Endodermal cell (in vitro differentiated cells): ENCODE results near the gene ADAMTS17. TPM values are rescaled to one million over a fixed set of nuclear protein-coding genes. Genes with fewer than 3 reads are reported as not detected.
A peak's percentile ranks its signal among the peaks of the same experiment; 100 is the strongest.

Experiments
- DNase-seq: peaks from one replicate; pipeline ENCODE4 v3.0.0-alpha.2; 2017
- H3K27ac ChIP-seq: 2 replicates; pipeline ENCODE4 v1.5.1; 2013; ENCODE audit warnings: mild to moderate bottlenecking, low read depth, low read length, moderate library complexity
- H3K27me3 ChIP-seq: 2 replicates; pipeline ENCODE4 v1.6.1; 2013; ENCODE audit warnings: mild to moderate bottlenecking, low read length, moderate library complexity; ENCODE audit not compliant: insufficient read depth, control insufficient read depth, poor library complexity, severe bottlenecking
- H3K36me3 ChIP-seq: 2 replicates; pipeline ENCODE4 v1.7.0; 2013; ENCODE audit warnings: mild to moderate bottlenecking, low read length, moderate library complexity; ENCODE audit not compliant: control insufficient read depth, insufficient read depth
- H3K4me1 ChIP-seq: one replicate; pipeline ENCODE4 v1.7.0; 2013; ENCODE audit warnings: low read length; ENCODE audit not compliant: control insufficient read depth, insufficient read depth
- H3K4me3 ChIP-seq: 2 replicates; pipeline ENCODE4 v1.5.1; 2013; ENCODE audit warnings: mild to moderate bottlenecking, low read length, moderate library complexity
- H3K9ac ChIP-seq: 2 replicates; pipeline ENCODE4 v1.6.1; 2013; ENCODE audit warnings: mild to moderate bottlenecking, low read length, moderate library complexity; ENCODE audit not compliant: poor library complexity, severe bottlenecking; ENCODE audit errors: extremely low read depth
- H3K9me3 ChIP-seq: 2 replicates; pipeline ENCODE4 v1.6.1; 2013; ENCODE audit warnings: mild to moderate bottlenecking, low read length, moderate library complexity; ENCODE audit not compliant: control insufficient read depth
- H3K27ac Mint-ChIP-seq: 2 replicates; pipeline ENCODE4 v1.8.0; 2020; ENCODE audit warnings: mixed read lengths
- H3K27me3 Mint-ChIP-seq: 2 replicates; pipeline ENCODE4 v1.8.0; 2021; ENCODE audit warnings: mild to moderate bottlenecking, mixed read lengths; ENCODE audit not compliant: insufficient read depth
- H3K36me3 Mint-ChIP-seq: 2 replicates; pipeline ENCODE4 v1.8.0; 2020; ENCODE audit warnings: low read depth, mixed read lengths
- H3K4me1 Mint-ChIP-seq: 2 replicates; pipeline ENCODE4 v1.8.0; 2020; ENCODE audit warnings: mixed read lengths
- H3K4me3 Mint-ChIP-seq: 2 replicates; pipeline ENCODE4 v1.8.0; 2020; ENCODE audit warnings: mild to moderate bottlenecking, moderate library complexity, mixed read lengths
- H3K9me3 Mint-ChIP-seq: 2 replicates; pipeline ENCODE4 v1.8.0; 2020; ENCODE audit warnings: mild to moderate bottlenecking, mixed read lengths
- WGBS, 2 experiments: methylation state at CpG; one replicate each; pipeline versions ENCODE4 v1.1.5 to v1.1.7; 2013; ENCODE audit warnings: missing lambda C conversion rate in 2 of 2, mixed read lengths in 1 of 2; ENCODE audit not compliant: insufficient coverage in 1 of 2, insufficient read length in 1 of 2; 5-methylcytosine and 5-hydroxymethylcytosine counted together
- total RNA-seq, 2 donors: library from RNA; stranded (reverse); fragmentation: NEBNext Ultra II Directional in 1 of 2; extraction: Animal tissue kit (Norgen Biotek cat#: 25700) in 1 of 2; gene quantifications; 2 replicates in 1 of 2; 3 replicates in 1 of 2; pipeline ENCODE4 v1.2.1, GENCODE V29; 2021
- TF ChIP-seq, protein P1 (sequence below): fragments of 200-600 bp; sonication (generic); conservative IDR thresholded peaks from 2 replicates; pipeline ENCODE4 v1.5.0; 2021; ENCODE audit warnings: antibody characterized with exemption, mild to moderate bottlenecking

Gene ADAMTS17
- total RNA-seq, 2 donors from 2014 or later = 0.82 to 2.3 TPM

DNA sequence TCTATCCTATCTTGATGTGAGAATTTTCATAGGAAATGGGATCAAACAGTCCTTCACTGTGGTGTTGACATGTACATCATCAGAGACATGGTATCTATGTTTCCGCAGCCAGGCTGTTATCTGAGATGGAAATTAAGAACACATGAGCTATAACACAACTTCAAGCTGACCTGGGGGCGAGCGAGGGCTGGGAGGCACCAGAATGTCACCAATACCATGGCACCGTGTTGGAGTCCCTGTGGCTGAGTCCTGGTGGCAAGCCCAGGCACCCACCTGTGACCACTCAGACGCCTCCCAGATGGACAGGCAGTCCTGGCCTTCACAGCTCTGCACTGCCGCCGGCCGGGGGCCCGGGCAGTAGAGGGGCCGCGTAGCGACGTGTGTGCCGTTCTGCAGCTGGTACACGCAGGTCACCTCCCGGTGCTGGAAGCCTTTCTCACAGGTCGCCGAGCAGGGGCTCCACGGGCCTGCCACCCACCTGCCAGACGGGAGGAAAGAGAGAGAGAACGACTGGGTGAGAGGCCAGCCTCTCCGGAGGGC lies 344.6 kb downstream of the ADAMTS17 start:
- peak; percentile 48 for DNase-seq
- H3K4me1 ChIP-seq = peaks cover 9% of the 10 kb centered on the region
- H3K9ac ChIP-seq = no peak overlapping the region
- Mint-ChIP-seq H3K9me3 (no peaks in the 10 kb centered on the region), H3K27me3 (peaks cover 2% of the 10 kb centered on the region), H3K4me3 (no peak overlapping the region), H3K4me1 (peaks cover 38% of the 10 kb centered on the region), H3K27ac (no peak overlapping the region), H3K36me3 (no peaks in the 10 kb centered on the region)
- H3K4me3 ChIP-seq = no peak overlapping the region
- no peaks in the 10 kb centered on the region for H3K9me3 ChIP-seq
- no peak overlapping the region for H3K27ac ChIP-seq
- TF ChIP-seq, protein P1, sequence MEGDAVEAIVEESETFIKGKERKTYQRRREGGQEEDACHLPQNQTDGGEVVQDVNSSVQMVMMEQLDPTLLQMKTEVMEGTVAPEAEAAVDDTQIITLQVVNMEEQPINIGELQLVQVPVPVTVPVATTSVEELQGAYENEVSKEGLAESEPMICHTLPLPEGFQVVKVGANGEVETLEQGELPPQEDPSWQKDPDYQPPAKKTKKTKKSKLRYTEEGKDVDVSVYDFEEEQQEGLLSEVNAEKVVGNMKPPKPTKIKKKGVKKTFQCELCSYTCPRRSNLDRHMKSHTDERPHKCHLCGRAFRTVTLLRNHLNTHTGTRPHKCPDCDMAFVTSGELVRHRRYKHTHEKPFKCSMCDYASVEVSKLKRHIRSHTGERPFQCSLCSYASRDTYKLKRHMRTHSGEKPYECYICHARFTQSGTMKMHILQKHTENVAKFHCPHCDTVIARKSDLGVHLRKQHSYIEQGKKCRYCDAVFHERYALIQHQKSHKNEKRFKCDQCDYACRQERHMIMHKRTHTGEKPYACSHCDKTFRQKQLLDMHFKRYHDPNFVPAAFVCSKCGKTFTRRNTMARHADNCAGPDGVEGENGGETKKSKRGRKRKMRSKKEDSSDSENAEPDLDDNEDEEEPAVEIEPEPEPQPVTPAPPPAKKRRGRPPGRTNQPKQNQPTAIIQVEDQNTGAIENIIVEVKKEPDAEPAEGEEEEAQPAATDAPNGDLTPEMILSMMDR = no peak
- WGBS, 2 experiments = 91 to 92% methylated on average over 12 to 22 of the region's 22 CpGs
- no peaks in the 10 kb centered on the region for H3K36me3 ChIP-seq
- H3K27me3 ChIP-seq = no peaks in the 10 kb centered on the region

DNA sequence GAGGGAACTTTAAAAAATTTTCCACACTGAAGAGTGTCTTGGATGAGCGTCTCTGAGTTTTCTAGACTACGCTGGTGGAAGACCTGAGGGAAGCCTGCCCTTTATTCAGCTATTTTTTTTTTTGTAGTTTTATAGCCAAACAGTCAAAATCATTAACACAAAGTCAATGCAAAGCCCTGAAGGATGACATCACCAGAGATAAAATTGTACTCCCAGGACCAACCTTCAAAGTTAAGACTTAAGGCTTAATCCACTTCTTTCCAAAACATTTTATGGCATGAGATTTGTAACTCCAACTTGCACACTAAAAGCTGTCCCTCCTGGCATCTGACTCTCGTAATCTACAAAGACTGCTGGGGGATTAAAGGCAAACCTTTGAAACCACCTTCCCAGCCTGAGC lies 345.1 kb downstream of the ADAMTS17 start:
- H3K9ac ChIP-seq = no peak overlapping the region
- no peak overlapping the region for H3K4me3 Mint-ChIP-seq
- H3K27me3 ChIP-seq = no peaks in the 10 kb centered on the region
- no peak overlapping the region for H3K4me3 ChIP-seq
- H3K4me1 Mint-ChIP-seq = peaks cover 34% of the 10 kb centered on the region
- H3K9me3 Mint-ChIP-seq = no peaks in the 10 kb centered on the region
- H3K4me1 ChIP-seq = peaks cover 9% of the 10 kb centered on the region
- no peaks in the 10 kb centered on the region for H3K9me3 ChIP-seq
- H3K36me3 ChIP-seq = no peaks in the 10 kb centered on the region
- TF ChIP-seq, protein P1 = no peak
- no peaks in the 10 kb centered on the region for H3K36me3 Mint-ChIP-seq
- no peak for DNase-seq
- no peak overlapping the region for H3K27ac ChIP-seq
- 86 to 100% methylated on average over 1 to 3 of the region's 3 CpGs for WGBS, 2 experiments
- peaks cover 2% of the 10 kb centered on the region for H3K27me3 Mint-ChIP-seq
- H3K27ac Mint-ChIP-seq = no peak overlapping the region

DNA sequence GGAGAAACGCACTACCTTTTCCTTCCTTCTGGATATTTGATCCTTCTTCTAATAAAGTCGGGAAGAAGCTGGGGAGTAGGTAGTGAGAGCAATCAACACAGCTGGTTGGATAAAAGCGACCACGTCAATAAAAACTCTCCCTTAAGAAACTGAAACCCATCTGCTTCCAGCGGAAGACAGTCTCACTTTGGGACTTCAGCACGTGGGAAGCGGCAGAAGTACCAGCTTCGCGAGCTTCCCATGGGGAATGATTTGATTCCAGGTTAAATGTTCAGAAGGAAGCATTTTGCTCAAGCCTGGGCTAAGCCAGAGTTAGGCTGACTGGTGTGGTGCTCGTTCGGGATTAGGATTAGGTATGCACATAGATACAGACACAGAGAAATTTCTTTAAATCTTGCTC lies 346.2 kb downstream of the ADAMTS17 start:
- 86 to 88% methylated on average over 7 to 9 of the region's 11 CpGs for WGBS, 2 experiments
- Histone ChIP-seq H3K4me3 (no peak overlapping the region), H3K4me1 (peaks cover 9% of the 10 kb centered on the region), H3K27me3 (no peaks in the 10 kb centered on the region), H3K9me3 (no peaks in the 10 kb centered on the region), H3K9ac (no peak overlapping the region), H3K27ac (no peak overlapping the region), H3K36me3 (no peaks in the 10 kb centered on the region)
- H3K27me3 Mint-ChIP-seq = peaks cover 2% of the 10 kb centered on the region
- H3K27ac Mint-ChIP-seq = no peak overlapping the region
- no peaks in the 10 kb centered on the region for H3K36me3 Mint-ChIP-seq
- DNase-seq = peak; percentile 51
- TF ChIP-seq, protein P1 = no peak
- H3K4me3 Mint-ChIP-seq = no peak overlapping the region
- H3K4me1 Mint-ChIP-seq = peaks cover 34% of the 10 kb centered on the region
- no peaks in the 10 kb centered on the region for H3K9me3 Mint-ChIP-seq
